ENCODE results near the gene FBXO34.

DNA sequence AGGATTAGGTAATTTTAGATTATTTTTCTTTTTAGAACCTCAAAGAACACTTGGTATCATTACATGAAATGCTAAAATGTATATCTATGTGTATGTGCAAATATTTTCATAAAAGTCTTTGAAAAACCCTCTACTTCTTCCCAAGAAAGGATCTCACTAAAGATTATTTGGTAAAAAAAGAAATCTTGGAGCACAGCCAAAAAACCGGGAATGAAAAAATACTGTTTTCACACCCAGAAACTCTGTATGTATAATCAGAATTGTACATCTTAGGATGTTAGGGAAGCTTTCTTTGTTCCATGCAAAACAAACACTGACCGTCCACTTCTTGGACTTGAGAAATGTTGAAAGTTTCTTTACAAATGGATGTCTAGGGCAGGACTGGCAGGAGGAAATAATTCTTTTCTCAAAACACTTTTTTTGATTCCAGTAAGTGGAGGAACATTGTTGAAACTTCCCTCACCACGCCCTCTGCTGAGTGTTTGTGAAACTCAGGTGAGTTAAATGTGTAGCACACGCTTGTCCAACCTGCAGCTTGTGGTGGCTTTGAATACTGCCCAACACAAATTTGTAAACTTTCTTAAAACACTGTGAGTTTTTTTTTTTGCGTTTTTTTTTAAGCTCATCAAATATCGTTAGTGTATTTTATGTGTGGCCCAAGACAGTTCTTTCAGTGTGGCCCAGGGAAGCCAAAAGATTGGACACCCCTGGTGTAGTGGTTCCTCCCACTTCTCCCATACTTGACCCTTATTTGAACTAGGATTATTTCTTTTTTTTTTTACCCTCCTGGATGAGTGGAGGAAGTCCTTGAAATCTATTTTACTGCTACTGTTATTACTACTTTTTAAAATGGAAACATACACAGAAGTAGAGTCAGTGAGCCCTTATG lies 26.6 kb downstream of the FBXO34 start:
- TF ChIP-seq ZNF274 (IDR thresholded peaks at IDR 0.05; ENCODE audit: low read depth, low read length) (no peak), YY1 (IDR thresholded peaks at IDR 0.05; ENCODE audit: insufficient read depth, insufficient read length) (no peak), SUZ12 (IDR thresholded peaks at IDR 0.05; ENCODE audit: extremely low read depth, insufficient read depth, insufficient read length) (no peak)

Data from NT2/D1 (cell line).